Sigmoid colon (tissue), 7 donors: ENCODE measurements around the gene PTH2R. TPM values are rescaled to one million over a fixed set of nuclear protein-coding genes. Genes with fewer than 3 reads are reported as not detected.

ENCODE experiments used
- DNase-seq: peaks from one replicate; pipeline ENCODE4 v3.0.0-alpha.2; 2019
- H3K27ac ChIP-seq, 4 donors: fragments of 200-600 bp; sonication (generic); one replicate each; pipeline ENCODE4 v1.5.1; 2016 to 2019; ENCODE audit warnings: mild to moderate bottlenecking in 1 of 4
- H3K27me3 ChIP-seq, 3 donors: fragments of 200-600 bp; sonication (generic); one replicate each; pipeline ENCODE4 v1.5.1; 2019; ENCODE audit warnings: mild to moderate bottlenecking in 1 of 3
- H3K36me3 ChIP-seq, 4 donors: fragments of 200-600 bp; sonication (generic); one replicate each; pipeline ENCODE4 v1.5.1; 2016 to 2019
- H3K4me1 ChIP-seq, 4 donors: fragments of 200-600 bp; sonication (generic); one replicate each; pipeline ENCODE4 v1.5.1; 2017 to 2019
- H3K4me3 ChIP-seq, 4 donors: fragments of 200-600 bp; sonication (generic); one replicate each; pipeline ENCODE4 v1.5.1; 2017 to 2019; ENCODE audit warnings: mild to moderate bottlenecking in 2 of 4, moderate library complexity in 1 of 4
- H3K9me3 ChIP-seq, 4 donors: fragments of 200-600 bp in 3 of 4; sonication (generic) in 3 of 4; one replicate each; pipeline versions ENCODE4 v1.5.1 to v1.6.1; 2013 to 2019
- CTCF ChIP-seq, 4 experiments: fragments of 450-650 bp in 3 of 4; fragments of 200-600 bp in 1 of 4; IDR thresholded peaks; one replicate each; pipeline ENCODE4 v1.5.1; 2016 to 2019; ENCODE audit warnings: antibody characterized with exemption in 4 of 4, mild to moderate bottlenecking in 3 of 4, moderate library complexity in 2 of 4
- EP300 ChIP-seq, 4 donors: sonication (generic); formaldehyde crosslinking; IDR thresholded peaks; one replicate each; pipeline ENCODE4 v1.6.1; 2017; ENCODE audit warnings: antibody characterized with exemption in 4 of 4
- POLR2A ChIP-seq, 2 donors: fragments of 450-650 bp; IDR thresholded peaks; one replicate each; pipeline ENCODE4 v1.6.1; 2016; ENCODE audit warnings: antibody characterized with exemption in 2 of 2, mild to moderate bottlenecking in 2 of 2, moderate library complexity in 2 of 2
- POLR2AphosphoS5 ChIP-seq, 4 donors: sonication (generic); formaldehyde crosslinking; IDR thresholded peaks; one replicate each; pipeline ENCODE4 v1.6.1; 2017; ENCODE audit warnings: antibody characterized with exemption in 4 of 4
- WGBS, 2 donors: extraction: QIAGEN DNeasy Blood & Tissue Kit; methylation state at CpG; one replicate each; pipeline ENCODE4 v1.1.7; 2013; 5-methylcytosine and 5-hydroxymethylcytosine counted together
- intact Hi-C: fragments of 100-400 bp; cut with DNase I; formaldehyde crosslinking; loops from one replicate; pipeline ENCODE4 v1.15.1; 2023
- polyA plus RNA-seq, 3 donors: library from polyadenylated mRNA; stranded (reverse); fragments of 200-250 nt; gene quantifications; one replicate each; pipeline ENCODE4 v1.2.3, GENCODE V29; 2013
- total RNA-seq, 4 donors: library from RNA; depleted of rRNA; stranded (reverse); fragments of >200 nt; gene quantifications; one replicate each; pipeline ENCODE4 v1.1.0, GENCODE V29; 2016
- donor health status: healthy with polysubstance abuse.
- donor health status: Bipolar disorder and iron deficiency.
- donor health status: healthy.

PTH2R gene
- total and polyA plus RNA-seq, 7 donors = 0.12 to 0.27 TPM; not detected in 5

GRCh38 chr2:208359632-208359986 is 47.0 kb upstream of the PTH2R start:
- intact Hi-C loops = no loop called here
- TF ChIP-seq POLR2AphosphoS5 (IDR thresholded peaks at IDR 0.05) (no peak), CTCF (IDR thresholded peaks at IDR 0.05) (no peak), POLR2A (IDR thresholded peaks at IDR 0.05) (no peak), EP300 (IDR thresholded peaks at IDR 0.05) (no peak)
- Histone ChIP-seq H3K27ac (no peak overlapping the region), H3K9me3 (no peaks in the 10 kb centered on the region), H3K36me3 (peaks cover 6 to 10% (median 6%) of the 10 kb centered on the region in 4 donors), H3K27me3 (no peaks in the 10 kb centered on the region), H3K4me3 (no peak overlapping the region), H3K4me1 (peaks cover 0 to 11% (median 0%) of the 10 kb centered on the region in 4 donors)
- DNase-seq = no peak
- 89 to 94% methylated on average over 17 of the region's 17 CpGs for WGBS, 2 donors

GRCh38 chr2:208360259-208361076 is 46.1 kb upstream of the PTH2R start:
- H3K4me1 ChIP-seq = peaks cover 0 to 11% (median 0%) of the 10 kb centered on the region in 4 donors
- peaks cover 0 to 5% (median 0%) of the 10 kb centered on the region in 4 donors for H3K9me3 ChIP-seq
- H3K4me3 ChIP-seq = no peak overlapping the region
- no peak for DNase-seq
- H3K36me3 ChIP-seq = peaks cover 0 to 4% (median under 1%) of the 10 kb centered on the region in 4 donors
- H3K27ac ChIP-seq = no peak overlapping the region
- no peaks in the 10 kb centered on the region for H3K27me3 ChIP-seq
- TF ChIP-seq EP300 (IDR thresholded peaks at IDR 0.05) (no peak), POLR2AphosphoS5 (IDR thresholded peaks at IDR 0.05) (no peak), CTCF (IDR thresholded peaks at IDR 0.05) (no peak), POLR2A (IDR thresholded peaks at IDR 0.05) (no peak)
- 94% methylated on average over 48 of the region's 48 CpGs for WGBS, 2 donors
- intact Hi-C loops = no loop called here

GRCh38 chr2:208361077-208361441 is 45.5 kb upstream of the PTH2R start:
- intact Hi-C loops = no loop called here
- Histone ChIP-seq H3K4me3 (no peak overlapping the region), H3K4me1 (peaks cover 0 to 11% (median 0%) of the 10 kb centered on the region in 4 donors), H3K36me3 (no peaks in the 10 kb centered on the region), H3K27ac (no peak overlapping the region), H3K9me3 (peaks cover 0 to 5% (median 0%) of the 10 kb centered on the region in 4 donors), H3K27me3 (no peaks in the 10 kb centered on the region)
- 96 to 97% methylated on average over 9 of the region's 9 CpGs for WGBS, 2 donors
- TF ChIP-seq EP300 (IDR thresholded peaks at IDR 0.05) = no peak
- no peak for TF ChIP-seq POLR2A (IDR thresholded peaks at IDR 0.05)
- no peak for TF ChIP-seq POLR2AphosphoS5 (IDR thresholded peaks at IDR 0.05)
- TF ChIP-seq CTCF (IDR thresholded peaks at IDR 0.05) = no peak
- no peak for DNase-seq

- Histone ChIP-seq H3K36me3 (no peaks in the 10 kb centered on the region), H3K9me3 (peaks cover 0 to 5% (median 0%) of the 10 kb centered on the region in 4 donors), H3K4me1 (peaks cover 0 to 3% (median 0%) of the 10 kb centered on the region in 4 donors), H3K27ac (no peak overlapping the region), H3K27me3 (no peaks in the 10 kb centered on the region), H3K4me3 (no peak overlapping the region)
- TF ChIP-seq POLR2AphosphoS5 (IDR thresholded peaks at IDR 0.05) = no peak
- no peak for TF ChIP-seq CTCF (IDR thresholded peaks at IDR 0.05)
- no peak for TF ChIP-seq EP300 (IDR thresholded peaks at IDR 0.05)
- no peak for TF ChIP-seq POLR2A (IDR thresholded peaks at IDR 0.05)
- intact Hi-C loops = no loop called here
- WGBS, 2 donors = 53 to 70% methylated on average over 2 of the region's 2 CpGs
- no peak for DNase-seq
These were observed 43.1 kb upstream of the PTH2R start for GRCh38 chr2:208363485-208363884.
